HG02885 (cell line): ENCODE data around the gene C10orf67.
"Not testable (repeated sequence)": the region's sequence is repeated elsewhere in the genome, so short reads cannot be mapped to it uniquely, and the experiment has no call there.

Experiments used
- ATAC-seq: cut with Tn5 transposase; IDR thresholded peaks from one replicate; pipeline ENCODE4 v1.9.1; 2021; ENCODE audit warnings: mild to moderate bottlenecking; ENCODE audit not compliant: unreplicated experiment, poor library complexity

The C10orf67 gene

GRCh38 chr10:23344241-23344841 is at the start of gene C10orf67:
TSS of gene C10orf67 (minus strand) at chr10:23344797. CDS start at chr10:23344774, 23 bp downstream.
- peak; percentile 35 for ATAC-seq

DNA sequence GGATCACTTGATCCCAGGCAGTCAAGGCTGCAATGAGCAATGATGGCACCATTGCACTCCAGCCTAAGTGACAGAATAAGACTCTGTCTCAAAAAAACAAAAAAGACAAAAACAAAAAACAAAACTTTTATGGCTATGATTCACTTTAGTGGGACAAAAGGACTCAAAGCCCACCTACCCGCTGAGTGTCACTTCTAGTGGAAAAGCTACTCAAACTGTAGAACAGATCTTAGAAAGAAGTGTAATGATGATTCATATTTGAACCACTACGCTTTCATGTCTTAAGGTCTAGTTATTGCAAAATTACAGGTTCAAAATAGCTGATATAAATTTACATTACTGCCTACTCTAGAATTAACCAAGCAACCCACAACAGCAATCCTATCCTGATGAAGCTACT is 47.2 kb upstream of the C10orf67 start:
- no peak for ATAC-seq

GRCh38 chr10:23390809-23391208 is 46.2 kb upstream of the C10orf67 start:
- no peak for ATAC-seq

DNA sequence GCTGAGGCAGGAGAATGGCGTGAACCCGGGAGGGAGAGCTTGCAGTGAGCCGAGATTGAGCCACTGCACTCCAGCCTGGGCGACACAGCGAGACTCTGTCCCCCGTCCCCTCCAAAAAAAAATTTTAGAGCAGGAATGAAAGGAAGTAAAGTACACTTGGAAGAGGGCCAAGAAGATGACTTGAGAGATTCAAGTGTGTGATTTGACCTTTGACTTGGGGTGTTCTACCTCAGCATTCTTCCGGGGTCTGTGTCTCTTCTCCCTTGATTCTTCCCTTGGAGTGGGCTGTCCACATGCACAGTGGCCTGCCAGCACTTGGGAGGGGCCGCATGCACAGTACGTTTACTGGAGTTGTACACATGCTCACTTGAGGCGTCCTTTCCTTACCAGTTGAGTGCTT is 45.8 kb upstream of the C10orf67 start:
- ATAC-seq: not testable (repeated sequence)

GRCh38 chr10:23387516-23387915 is 42.9 kb upstream of the C10orf67 start:
- ATAC-seq: not testable (repeated sequence)

GRCh38 chr10:23386052-23386451 is 41.5 kb upstream of the C10orf67 start:
- ATAC-seq: no peak

- ATAC-seq: no peak
Observed at GRCh38 chr10:23384364-23384763, 39.8 kb upstream of the C10orf67 start.

- no peak for ATAC-seq
Observed at GRCh38 chr10:23383637-23384036, 39.0 kb upstream of the C10orf67 start.

- ATAC-seq: no peak
Observed at GRCh38 chr10:23381298-23382040, 36.9 kb upstream of the C10orf67 start.

DNA sequence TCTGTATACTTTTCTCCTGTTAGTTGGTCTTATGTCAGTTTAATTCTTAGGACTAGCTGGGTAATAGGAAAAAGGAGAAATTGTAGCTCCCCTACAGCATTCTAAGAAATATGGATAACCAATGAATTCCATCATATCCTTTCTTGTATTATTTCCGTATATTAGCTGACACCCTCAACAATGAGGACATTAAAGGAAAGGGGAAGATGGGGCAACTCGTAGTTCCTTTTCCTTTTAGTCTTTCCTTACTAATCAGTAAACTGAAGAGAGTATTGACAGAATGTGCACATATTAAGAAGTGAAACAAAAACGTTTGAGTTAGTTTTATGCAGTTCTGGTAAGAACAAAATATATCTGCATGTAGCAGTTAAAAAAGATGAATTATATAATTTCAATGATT is 35.1 kb upstream of the C10orf67 start:
- no peak for ATAC-seq

DNA sequence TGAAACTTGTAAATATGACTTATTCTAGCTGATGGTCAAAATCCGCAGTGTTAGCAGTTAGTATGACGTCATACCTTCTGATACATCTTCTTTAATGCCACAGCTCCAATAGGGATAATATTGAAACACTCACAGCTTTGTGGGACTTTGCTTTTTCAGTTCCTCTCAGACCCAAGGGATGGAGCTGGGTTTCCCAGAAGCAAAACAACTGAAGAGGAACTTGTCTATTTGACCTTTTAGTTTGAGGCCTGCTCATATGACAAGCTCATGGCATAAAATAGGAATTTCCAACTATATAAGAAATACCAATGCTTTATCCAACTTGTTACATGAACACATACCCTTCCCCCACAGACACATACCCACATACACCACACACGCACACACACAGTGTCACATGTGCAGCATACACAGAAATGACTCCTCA is 31.6 kb upstream of the C10orf67 start:
- ATAC-seq: no peak

GRCh38 chr10:23375366-23375765 is 30.8 kb upstream of the C10orf67 start:
- ATAC-seq: no peak

DNA sequence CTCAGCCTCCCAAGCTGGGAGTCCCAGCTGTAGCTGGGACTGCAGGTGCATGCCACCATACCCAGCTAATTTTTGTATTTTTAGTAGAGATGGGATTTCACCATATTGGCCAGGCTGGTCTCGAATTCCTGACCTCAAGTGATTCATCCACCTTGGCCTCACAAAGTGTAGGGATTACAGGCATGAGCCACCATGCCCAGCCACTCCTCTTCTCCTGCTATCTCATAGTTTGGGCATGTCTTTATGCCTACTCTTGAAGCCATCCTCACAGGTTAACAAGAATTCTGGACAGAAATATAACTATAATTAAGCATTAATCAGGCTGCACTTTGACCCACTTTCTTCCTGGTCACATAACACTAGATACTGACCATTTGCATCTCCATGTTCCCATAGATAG is 28.6 kb upstream of the C10orf67 start:
- no peak for ATAC-seq

- ATAC-seq: no peak
Observed at GRCh38 chr10:23371073-23371472, 26.5 kb upstream of the C10orf67 start.

DNA sequence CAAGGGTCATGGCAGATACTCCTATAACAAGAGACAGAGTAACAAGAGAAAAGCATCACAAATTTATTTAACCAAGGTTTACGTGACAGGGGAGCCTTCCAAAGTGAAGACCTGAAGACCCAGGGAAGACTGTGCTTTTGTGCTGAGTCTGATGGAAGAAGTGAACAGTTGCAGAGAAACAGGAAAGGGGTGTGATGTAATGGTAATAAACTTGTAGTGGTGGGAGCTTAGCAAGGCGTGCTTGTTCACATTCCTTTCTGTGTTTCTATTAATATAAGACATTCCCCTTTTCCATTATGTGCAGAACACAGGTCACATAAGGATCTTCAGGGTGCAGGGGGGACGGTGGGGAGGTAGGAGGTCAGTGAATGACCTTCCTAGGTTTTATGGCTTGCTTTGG is 25.5 kb upstream of the C10orf67 start:
- no peak for ATAC-seq

GRCh38 chr10:23368816-23369640 is 24.4 kb upstream of the C10orf67 start:
- peak; percentile 75 for ATAC-seq

GRCh38 chr10:23367896-23368595 is 23.4 kb upstream of the C10orf67 start:
- no peak for ATAC-seq

- peak; percentile 57 for ATAC-seq
Observed at GRCh38 chr10:23365417-23366030, 20.9 kb upstream of the C10orf67 start.

DNA sequence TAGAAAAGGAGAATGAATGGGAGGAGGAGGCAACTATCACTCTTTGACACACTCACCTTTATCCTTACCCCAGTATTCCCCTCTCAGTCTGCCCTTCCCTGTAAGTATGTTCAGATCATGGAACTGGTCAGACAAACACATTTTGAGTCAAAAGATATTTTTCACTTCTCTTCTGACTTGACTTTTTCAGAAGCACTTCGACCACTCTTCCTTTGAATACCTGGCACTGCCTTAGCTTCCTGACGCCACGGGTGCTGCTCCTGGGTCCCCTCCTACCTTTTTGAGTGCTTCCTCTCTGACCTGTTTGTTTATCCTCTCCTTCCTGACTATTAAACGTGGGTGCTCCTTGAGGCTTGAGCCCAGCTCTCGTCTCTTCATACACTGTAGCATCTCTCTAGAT is 19.8 kb upstream of the C10orf67 start:
- no peak for ATAC-seq

- no peak for ATAC-seq
Observed at GRCh38 chr10:23363793-23364135, 19.2 kb upstream of the C10orf67 start.
